Nephron (organoid): ENCODE measurements around the gene TCF20.

Experiments
- H3K27ac Mint-ChIP-seq, 3 experiments: 2 replicates each; pipeline ENCODE4 v1.8.0; 2020; ENCODE audit warnings: mixed read lengths in 3 of 3, mild to moderate bottlenecking in 2 of 3, moderate library complexity in 1 of 3
- H3K27me3 Mint-ChIP-seq: 2 replicates; pipeline ENCODE4 v1.8.0; 2021; ENCODE audit warnings: low read depth, mild to moderate bottlenecking, moderate library complexity, mixed read lengths
- H3K36me3 Mint-ChIP-seq: 2 replicates; pipeline ENCODE4 v1.8.0; 2020; ENCODE audit warnings: low read depth, mixed read lengths
- H3K4me1 Mint-ChIP-seq: 2 replicates; pipeline ENCODE4 v1.8.0; 2020; ENCODE audit warnings: mixed read lengths
- H3K4me3 Mint-ChIP-seq, 3 experiments: 2 replicates each; pipeline ENCODE4 v1.8.0; 2020; ENCODE audit warnings: mild to moderate bottlenecking in 3 of 3, mixed read lengths in 3 of 3, moderate library complexity in 2 of 3
- H3K9me3 Mint-ChIP-seq: 2 replicates; pipeline ENCODE4 v1.8.0; 2020; ENCODE audit warnings: mixed read lengths
- TF ChIP-seq, protein P1 (sequence below), 3 experiments: fragments of 200-600 bp; sonication (generic); IDR thresholded peaks; one replicate each; pipeline ENCODE4 v1.5.0; 2021; ENCODE audit warnings: antibody characterized with exemption in 3 of 3; ENCODE audit not compliant: unreplicated experiment in 3 of 3

TCF20 gene

DNA sequence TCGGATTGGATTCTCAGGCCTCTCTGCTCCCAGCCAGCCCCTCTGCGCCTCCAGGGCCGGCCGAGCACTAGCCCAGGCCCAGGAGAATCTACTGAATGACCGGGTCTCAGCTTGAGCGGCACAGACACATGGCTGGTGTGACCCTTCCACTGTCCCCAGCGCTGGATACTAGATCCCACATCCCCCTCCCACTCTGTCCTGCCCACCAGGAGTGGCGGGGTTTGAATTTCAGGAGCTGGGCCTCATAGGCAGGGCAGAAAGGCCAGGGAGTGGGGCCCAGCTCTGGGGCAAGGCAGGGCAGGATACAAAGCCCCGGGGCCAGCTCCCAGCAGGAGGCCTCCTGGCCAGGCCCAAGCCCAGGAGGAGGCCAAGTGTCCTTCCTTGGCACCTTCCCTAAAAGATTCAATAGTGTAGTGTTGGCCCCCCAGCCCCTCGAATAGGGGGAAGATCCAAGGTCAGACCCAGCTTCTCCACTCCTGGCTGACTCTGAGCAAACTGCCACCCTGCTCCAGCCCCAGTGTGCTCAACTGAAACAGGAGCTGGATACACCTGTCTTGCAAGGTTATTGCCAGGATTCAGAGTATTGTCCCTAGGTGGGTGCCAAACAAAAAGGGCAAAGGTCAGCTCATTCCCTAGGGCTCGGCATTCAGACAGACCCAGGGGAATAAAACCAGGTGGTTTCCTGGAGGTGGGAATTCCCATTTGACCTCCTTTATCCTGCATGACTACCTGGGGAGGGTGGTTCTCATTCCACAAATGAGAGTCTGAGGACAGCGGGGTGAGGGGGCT lies 22.5 kb upstream of the TCF20 start:
- H3K4me3 Mint-ChIP-seq, result no peak overlapping the region
- no peak overlapping the region for H3K27ac Mint-ChIP-seq
- TF ChIP-seq, protein P1, sequence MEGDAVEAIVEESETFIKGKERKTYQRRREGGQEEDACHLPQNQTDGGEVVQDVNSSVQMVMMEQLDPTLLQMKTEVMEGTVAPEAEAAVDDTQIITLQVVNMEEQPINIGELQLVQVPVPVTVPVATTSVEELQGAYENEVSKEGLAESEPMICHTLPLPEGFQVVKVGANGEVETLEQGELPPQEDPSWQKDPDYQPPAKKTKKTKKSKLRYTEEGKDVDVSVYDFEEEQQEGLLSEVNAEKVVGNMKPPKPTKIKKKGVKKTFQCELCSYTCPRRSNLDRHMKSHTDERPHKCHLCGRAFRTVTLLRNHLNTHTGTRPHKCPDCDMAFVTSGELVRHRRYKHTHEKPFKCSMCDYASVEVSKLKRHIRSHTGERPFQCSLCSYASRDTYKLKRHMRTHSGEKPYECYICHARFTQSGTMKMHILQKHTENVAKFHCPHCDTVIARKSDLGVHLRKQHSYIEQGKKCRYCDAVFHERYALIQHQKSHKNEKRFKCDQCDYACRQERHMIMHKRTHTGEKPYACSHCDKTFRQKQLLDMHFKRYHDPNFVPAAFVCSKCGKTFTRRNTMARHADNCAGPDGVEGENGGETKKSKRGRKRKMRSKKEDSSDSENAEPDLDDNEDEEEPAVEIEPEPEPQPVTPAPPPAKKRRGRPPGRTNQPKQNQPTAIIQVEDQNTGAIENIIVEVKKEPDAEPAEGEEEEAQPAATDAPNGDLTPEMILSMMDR (IDR thresholded peaks at IDR 0.05; ENCODE audit: unreplicated experiment in 3 of 3), result no peak
- no peaks in the 10 kb centered on the region for H3K9me3 Mint-ChIP-seq
- H3K27me3 Mint-ChIP-seq, result peaks cover 34% of the 10 kb centered on the region
- peaks cover 13% of the 10 kb centered on the region for H3K4me1 Mint-ChIP-seq
- H3K36me3 Mint-ChIP-seq, result no peaks in the 10 kb centered on the region

DNA sequence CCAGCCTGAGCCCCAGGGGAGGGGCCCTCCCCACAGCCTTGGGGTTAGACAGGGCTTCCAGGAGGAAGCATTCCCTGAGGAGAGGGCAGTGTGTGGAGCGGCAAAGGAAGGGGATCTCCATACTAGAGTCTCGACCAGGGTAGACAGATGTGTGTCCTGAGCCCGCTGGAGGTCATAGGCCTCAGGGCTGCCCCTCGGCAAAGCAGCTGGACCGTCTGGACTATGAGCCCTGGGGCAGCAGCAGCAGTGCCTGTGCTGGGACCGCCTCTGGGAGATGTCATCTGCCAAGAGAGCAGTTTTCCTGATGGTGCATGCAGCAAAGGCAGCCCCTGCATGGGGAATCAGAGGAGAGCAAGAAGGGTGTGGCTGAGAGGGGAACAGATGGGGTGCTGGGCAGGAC lies 20.8 kb upstream of the TCF20 start:
- Mint-ChIP-seq H3K4me3 (no peak overlapping the region), H3K9me3 (no peaks in the 10 kb centered on the region), H3K27ac (no peak overlapping the region), H3K27me3 (peaks cover 44% of the 10 kb centered on the region), H3K4me1 (peaks cover 19% of the 10 kb centered on the region), H3K36me3 (no peaks in the 10 kb centered on the region)
- TF ChIP-seq, protein P1 (IDR thresholded peaks at IDR 0.05; ENCODE audit: unreplicated experiment in 3 of 3), result no peak

DNA sequence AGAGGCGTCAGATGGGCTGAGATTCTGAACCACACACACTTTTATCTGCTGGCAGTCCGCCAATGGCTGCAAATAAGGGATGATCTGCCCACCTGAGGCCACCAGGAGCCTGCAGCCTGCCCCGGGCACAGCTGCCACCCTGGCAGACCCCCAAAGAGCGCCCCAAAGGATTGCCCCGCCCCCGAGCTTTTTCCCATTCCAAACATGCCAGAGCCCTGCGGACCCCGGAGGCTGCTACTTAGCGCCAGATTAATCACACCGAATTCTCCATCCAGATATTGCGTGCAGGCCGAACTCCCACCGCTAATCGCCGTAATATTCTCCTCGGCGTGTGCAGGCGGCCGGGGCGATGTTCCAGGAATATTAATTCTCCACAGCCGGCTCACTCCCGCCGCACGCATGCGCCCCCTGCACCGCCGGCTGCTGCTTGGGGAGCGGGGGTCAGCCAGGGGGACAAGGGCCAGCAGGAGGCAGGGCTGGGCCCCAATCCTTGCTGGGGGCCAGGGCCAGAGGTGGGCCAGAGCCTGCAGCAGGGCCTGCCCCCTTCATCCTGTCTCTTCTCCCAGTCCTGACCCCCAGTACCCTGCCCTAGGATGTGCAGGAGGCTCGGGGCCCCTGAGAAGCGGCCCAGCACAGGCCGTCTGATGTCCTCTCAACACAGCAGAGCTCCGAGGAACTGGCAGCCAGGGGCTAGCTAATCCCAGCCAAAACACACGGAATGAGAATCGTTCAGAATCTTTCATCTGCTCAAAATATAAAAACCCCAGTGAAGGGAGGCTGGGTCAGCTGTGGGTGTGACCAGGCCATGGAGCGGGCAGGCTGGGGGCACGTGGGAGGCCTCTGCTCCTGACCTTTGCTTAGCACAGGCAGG lies 19.5 kb upstream of the TCF20 start:
- Mint-ChIP-seq H3K4me3 (no peak overlapping the region), H3K9me3 (no peaks in the 10 kb centered on the region), H3K27ac (no peak overlapping the region), H3K27me3 (peaks cover 56% of the 10 kb centered on the region), H3K4me1 (peaks cover 19% of the 10 kb centered on the region), H3K36me3 (no peaks in the 10 kb centered on the region)
- TF ChIP-seq, protein P1 (IDR thresholded peaks at IDR 0.05; ENCODE audit: unreplicated experiment in 3 of 3), result no peak

DNA sequence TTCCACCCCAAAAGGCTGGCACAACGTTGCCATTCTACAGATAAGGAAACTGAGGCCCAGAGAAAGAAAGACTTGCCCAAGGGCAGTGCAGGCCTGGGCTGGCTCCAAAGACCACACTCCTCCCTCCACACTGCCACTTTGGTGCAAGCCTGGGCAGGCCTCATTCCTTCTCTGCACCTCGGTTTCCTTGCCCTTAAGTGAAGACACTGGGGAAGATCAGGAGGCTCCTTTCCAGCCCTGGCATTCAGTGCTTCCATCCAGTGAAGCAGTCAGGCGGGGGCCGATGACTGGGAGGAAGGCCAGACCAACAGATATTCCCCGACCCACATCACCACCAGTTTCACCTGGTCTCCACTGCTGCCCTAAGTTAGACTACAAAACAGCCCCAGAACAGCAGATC lies 18.3 kb upstream of the TCF20 start:
- H3K4me3 Mint-ChIP-seq, result no peak overlapping the region
- no peaks in the 10 kb centered on the region for H3K36me3 Mint-ChIP-seq
- H3K27me3 Mint-ChIP-seq, result peaks cover 54% of the 10 kb centered on the region
- H3K27ac Mint-ChIP-seq, result no peak overlapping the region
- H3K9me3 Mint-ChIP-seq, result no peaks in the 10 kb centered on the region
- TF ChIP-seq, protein P1 (IDR thresholded peaks at IDR 0.05; ENCODE audit: unreplicated experiment in 3 of 3), result no peak
- peaks cover 14% of the 10 kb centered on the region for H3K4me1 Mint-ChIP-seq

DNA sequence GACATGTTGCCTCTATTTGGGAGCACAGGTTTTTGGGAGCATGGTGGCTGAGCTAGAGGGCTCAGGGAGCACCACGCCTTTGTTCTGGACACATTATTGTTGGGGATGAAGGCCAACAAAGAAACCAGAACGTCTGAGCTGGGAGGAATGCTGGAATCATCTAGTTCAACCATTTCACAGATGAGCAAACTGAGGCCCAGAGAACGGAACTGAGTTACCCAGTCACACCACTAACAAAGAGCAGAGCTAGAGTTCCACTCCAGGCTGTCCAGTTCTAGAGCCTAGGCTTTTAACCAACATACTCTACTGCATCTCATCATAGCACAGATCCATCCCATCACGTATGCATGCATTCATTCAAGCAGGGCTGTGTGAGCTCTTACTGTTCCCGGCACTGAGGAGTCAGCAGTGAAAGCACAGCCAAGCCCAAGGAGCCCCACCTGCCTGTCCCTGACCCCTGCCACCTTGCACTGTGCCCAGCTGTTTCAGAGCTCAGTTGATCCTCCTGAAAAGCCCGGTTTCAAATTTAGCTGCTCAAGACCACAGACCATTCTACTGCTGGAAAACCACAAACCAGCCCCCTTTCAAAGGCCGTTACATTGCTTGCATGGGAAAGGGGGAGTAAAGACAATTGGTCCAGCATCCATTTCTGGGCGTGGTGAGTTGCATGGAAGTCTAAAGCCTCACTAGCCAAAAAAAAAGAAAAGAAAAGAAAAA lies 16.9 kb upstream of the TCF20 start:
- no peak overlapping the region for H3K27ac Mint-ChIP-seq
- H3K9me3 Mint-ChIP-seq, result no peaks in the 10 kb centered on the region
- peaks cover 63% of the 10 kb centered on the region for H3K27me3 Mint-ChIP-seq
- H3K4me3 Mint-ChIP-seq, result no peak overlapping the region
- TF ChIP-seq, protein P1 (IDR thresholded peaks at IDR 0.05; ENCODE audit: unreplicated experiment in 3 of 3), result no peak
- no peaks in the 10 kb centered on the region for H3K36me3 Mint-ChIP-seq
- peaks cover 20% of the 10 kb centered on the region for H3K4me1 Mint-ChIP-seq
